ENCODE data around the gene HOXA3. TPM values are rescaled to one million over a fixed set of nuclear protein-coding genes. Genes with fewer than 3 reads are reported as not detected.

Gene HOXA3
- total RNA-seq, 4 donors from 2014 or later: 6.4 to 22.6 (median 10.3) TPM

DNA sequence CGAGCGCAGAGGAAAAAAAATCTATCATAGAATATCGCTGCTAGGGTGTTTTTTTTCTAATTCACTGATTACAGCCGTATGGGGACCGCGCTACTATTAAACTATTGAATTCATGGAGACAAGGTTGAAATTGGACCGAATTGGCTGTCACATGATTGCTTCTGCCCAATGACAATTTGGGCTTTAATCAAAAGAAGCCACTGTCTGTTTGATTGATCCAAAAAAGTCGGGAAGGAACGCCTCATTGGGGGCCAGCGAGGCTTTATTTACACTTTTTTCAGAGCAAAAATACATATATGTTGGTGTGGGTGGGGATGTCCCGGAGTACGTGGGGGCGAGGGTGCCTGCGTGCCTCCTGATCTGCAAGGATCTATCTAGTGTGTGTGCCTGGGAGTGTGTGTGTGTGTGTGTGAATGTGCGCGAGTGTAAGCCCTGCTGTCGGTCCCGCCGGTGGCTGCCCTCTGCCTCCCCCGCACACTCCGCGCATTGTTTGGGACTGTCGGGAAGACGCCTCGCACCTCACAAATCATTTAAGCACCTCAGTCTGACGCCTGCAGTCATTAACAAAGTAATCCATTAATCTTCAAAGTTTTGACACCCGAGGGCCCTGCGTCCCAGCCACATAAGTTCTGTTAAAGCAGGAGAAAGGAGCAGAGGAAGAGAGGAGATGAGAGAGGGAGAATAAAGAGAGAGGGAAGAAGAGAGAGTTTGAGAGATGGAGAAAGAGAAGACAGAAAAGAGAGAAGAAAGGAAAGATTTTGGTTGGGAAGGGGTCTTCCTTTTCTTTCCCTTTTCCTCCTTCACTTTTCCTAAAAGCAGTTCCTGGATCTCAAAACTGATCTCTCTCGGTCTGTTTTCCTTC is 49.6 kb downstream of the HOXA3 start, which contains the start of gene HOXA2:
HOXA2 (minus strand) TSS at position 103 of the 862 bp plus-strand sequence. CDS start 183 bp downstream, outside the sequence.
- Histone ChIP-seq H3K27me3 (no peaks in the 10 kb centered on the region), H3K27ac (peak within 1 kb of the TSS; percentile 94 to 99 (median 98)), H3K36me3 (no peaks in the 10 kb centered on the region), H3K9me3 (no peaks in the 10 kb centered on the region), H3K4me3 (peak within 1 kb of the TSS; percentile 48 to 96), H3K4me1 (peaks cover 0 to 64% (median 4%) of the 10 kb centered on the region in 3 donors)
- 1 to 2% methylated on average over 23 to 27 of the region's 29 CpGs for WGBS, 2 donors (ENCODE audit: low coverage in 1 of 2)
- TF ChIP-seq POLR2A (IDR thresholded peaks at IDR 0.05) (peak in 1 of 2 donors; percentile 58), EP300 (IDR thresholded peaks at IDR 0.05) (no peak), POLR2AphosphoS5 (IDR thresholded peaks at IDR 0.05) (peak; percentile 90)
- TF ChIP-seq, protein P1, sequence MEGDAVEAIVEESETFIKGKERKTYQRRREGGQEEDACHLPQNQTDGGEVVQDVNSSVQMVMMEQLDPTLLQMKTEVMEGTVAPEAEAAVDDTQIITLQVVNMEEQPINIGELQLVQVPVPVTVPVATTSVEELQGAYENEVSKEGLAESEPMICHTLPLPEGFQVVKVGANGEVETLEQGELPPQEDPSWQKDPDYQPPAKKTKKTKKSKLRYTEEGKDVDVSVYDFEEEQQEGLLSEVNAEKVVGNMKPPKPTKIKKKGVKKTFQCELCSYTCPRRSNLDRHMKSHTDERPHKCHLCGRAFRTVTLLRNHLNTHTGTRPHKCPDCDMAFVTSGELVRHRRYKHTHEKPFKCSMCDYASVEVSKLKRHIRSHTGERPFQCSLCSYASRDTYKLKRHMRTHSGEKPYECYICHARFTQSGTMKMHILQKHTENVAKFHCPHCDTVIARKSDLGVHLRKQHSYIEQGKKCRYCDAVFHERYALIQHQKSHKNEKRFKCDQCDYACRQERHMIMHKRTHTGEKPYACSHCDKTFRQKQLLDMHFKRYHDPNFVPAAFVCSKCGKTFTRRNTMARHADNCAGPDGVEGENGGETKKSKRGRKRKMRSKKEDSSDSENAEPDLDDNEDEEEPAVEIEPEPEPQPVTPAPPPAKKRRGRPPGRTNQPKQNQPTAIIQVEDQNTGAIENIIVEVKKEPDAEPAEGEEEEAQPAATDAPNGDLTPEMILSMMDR (IDR thresholded peaks at IDR 0.05): no peak
- ATAC-seq: peak; percentile 56

DNA sequence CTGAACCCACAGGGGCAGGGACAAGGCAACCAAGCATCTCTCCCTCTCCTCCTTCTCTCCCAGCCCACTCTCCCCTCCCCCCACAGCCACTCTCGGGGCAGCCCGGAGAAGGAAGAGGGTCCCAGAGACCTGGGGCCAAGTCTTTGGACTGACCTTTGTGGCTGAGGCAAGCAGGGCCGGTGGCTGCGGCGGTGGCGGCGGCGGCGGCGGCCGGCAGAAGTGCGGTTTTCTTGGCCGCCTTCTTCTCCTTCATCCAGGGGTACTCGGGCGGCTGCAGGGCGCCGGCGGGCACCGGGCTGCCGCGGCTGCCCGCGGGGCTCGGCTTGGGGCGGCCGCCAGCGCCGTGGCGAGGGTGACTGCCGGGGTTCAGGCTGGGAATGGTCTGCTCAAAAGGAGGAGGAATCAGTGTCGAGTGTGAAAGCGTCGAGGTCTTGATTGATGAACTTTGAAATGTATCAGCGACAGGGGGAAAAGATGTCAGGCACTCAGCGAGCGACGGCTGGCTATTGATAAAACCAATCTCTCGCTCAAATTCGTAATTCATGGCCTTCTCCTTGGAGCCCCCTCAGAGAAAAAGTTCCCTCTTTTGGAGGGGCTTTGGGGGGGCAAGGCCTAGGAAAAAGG is 50.3 kb downstream of the HOXA3 start:
- no peaks in the 10 kb centered on the region for H3K9me3 ChIP-seq
- H3K36me3 ChIP-seq: no peaks in the 10 kb centered on the region
- H3K4me3 ChIP-seq: peak overlapping the region; percentile 48 to 96
- H3K27ac ChIP-seq: peak overlapping the region; percentile 94 to 99 (median 98)
- TF ChIP-seq, protein P1 (IDR thresholded peaks at IDR 0.05): no peak
- TF ChIP-seq POLR2A (IDR thresholded peaks at IDR 0.05) (no peak), POLR2AphosphoS5 (IDR thresholded peaks at IDR 0.05) (no peak), EP300 (IDR thresholded peaks at IDR 0.05) (no peak)
- ATAC-seq: no peak
- WGBS, 2 donors (ENCODE audit: low coverage in 1 of 2): 0% methylated on average over 2 to 4 of the region's 39 CpGs
- peaks cover 0 to 69% (median 4%) of the 10 kb centered on the region in 3 donors for H3K4me1 ChIP-seq
- no peaks in the 10 kb centered on the region for H3K27me3 ChIP-seq

GRCh38 chr7:27101171-27101956 is 51.0 kb downstream of the HOXA3 start:
- Histone ChIP-seq H3K9me3 (no peaks in the 10 kb centered on the region), H3K36me3 (no peaks in the 10 kb centered on the region), H3K27me3 (no peaks in the 10 kb centered on the region), H3K4me1 (peaks cover 0 to 62% (median 4%) of the 10 kb centered on the region in 3 donors), H3K4me3 (peak overlapping the region; percentile 48 to 96), H3K27ac (peak overlapping the region; percentile 94 to 99 (median 98))
- WGBS, 2 donors (ENCODE audit: low coverage in 1 of 2): 0 to 6% methylated on average over 10 to 15 of the region's 25 CpGs
- ATAC-seq: no peak
- no peak for TF ChIP-seq EP300 (IDR thresholded peaks at IDR 0.05)
- TF ChIP-seq, protein P1 (IDR thresholded peaks at IDR 0.05): no peak
- peak in 1 of 2 donors; percentile 4 for TF ChIP-seq POLR2A (IDR thresholded peaks at IDR 0.05)
- peak; percentile 76 for TF ChIP-seq POLR2AphosphoS5 (IDR thresholded peaks at IDR 0.05)

- no peaks in the 10 kb centered on the region for H3K9me3 ChIP-seq
- no peaks in the 10 kb centered on the region for H3K36me3 ChIP-seq
- no peaks in the 10 kb centered on the region for H3K27me3 ChIP-seq
- H3K27ac ChIP-seq: peak overlapping the region; percentile 94 to 99 (median 98)
- peaks cover 0 to 56% (median 4%) of the 10 kb centered on the region in 3 donors for H3K4me1 ChIP-seq
- WGBS, 2 donors (ENCODE audit: low coverage in 1 of 2): 6 to 7% methylated on average over 8 of the region's 8 CpGs
- peak overlapping the region; percentile 48 to 96 for H3K4me3 ChIP-seq
- TF ChIP-seq POLR2AphosphoS5 (IDR thresholded peaks at IDR 0.05) (no peak), EP300 (IDR thresholded peaks at IDR 0.05) (no peak), POLR2A (IDR thresholded peaks at IDR 0.05) (peak in 1 of 2 donors; percentile 4)
- TF ChIP-seq, protein P1 (IDR thresholded peaks at IDR 0.05): no peak
- no peak for ATAC-seq
These were observed 51.7 kb downstream of the HOXA3 start for GRCh38 chr7:27100694-27101170.

Measured in gastroesophageal sphincter (tissue), 4 donors.